SK-N-SH (cell line): Measurements from ENCODE around the gene LCOR. TPM values are rescaled to one million over a fixed set of nuclear protein-coding genes. Genes with fewer than 3 reads are reported as not detected.

Experiments used
- CTCF ChIA-PET: fragments of 300-600, 350-600 bp; formaldehyde crosslinking; extraction: SDS; loops from one replicate; lab custom pipeline; 2021; lab: Yijun Ruan, JAX
- POLR2A ChIA-PET: fragments of 350-600 bp; sonication (Branson Sonifier 250); formaldehyde crosslinking; extraction: SDS; loops from one replicate; lab custom pipeline; 2020; ENCODE audit warnings: antibody characterized with exemption, inconsistent platforms; lab: Yijun Ruan, JAX
- DNase-seq: peaks from one replicate; pipeline ENCODE4 v3.0.0; 2012
- H2AFZ ChIP-seq: fragments of 200-600 bp; sonication (generic); 2 replicates; pipeline ENCODE4 v1.8.1; 2016; ENCODE audit warnings: antibody characterized with exemption, mild to moderate bottlenecking, low read depth
- H3F3A ChIP-seq: fragments of 200-600 bp; sonication (generic); replicated peaks from 2 replicates; pipeline ENCODE3; 2016; ENCODE audit warnings: antibody characterized with exemption, mild to moderate bottlenecking; ENCODE audit not compliant: insufficient read depth
- H3K27ac ChIP-seq, 2 experiments: fragments of 200-500 bp in 1 of 2; fragments of 200-600 bp in 1 of 2; sonication (Bioruptor generic) in 1 of 2; sonication (generic), shearing (Covaris generic) in 1 of 2; 2 replicates each; pipeline versions ENCODE4 v1.5.1 to v1.6.1; 2014 to 2016; ENCODE audit warnings: low read depth in 2 of 2, inconsistent platforms in 1 of 2, low read length in 1 of 2, mild to moderate bottlenecking in 1 of 2, mixed read lengths in 1 of 2
- H3K27me3 ChIP-seq: fragments of 200-600 bp; sonication (generic), shearing (Covaris generic); 2 replicates; pipeline ENCODE4 v1.6.1; 2016; ENCODE audit warnings: mixed run types; ENCODE audit not compliant: insufficient read depth
- H3K36me3 ChIP-seq, 2 experiments: fragments of 200-500 bp in 1 of 2; fragments of 200-600 bp in 1 of 2; sonication (Bioruptor generic) in 1 of 2; sonication (generic) in 1 of 2; replicated peaks in 1 of 2; 2 replicates each; pipeline versions ENCODE3 to v1.5.1; 2014 to 2016; ENCODE audit warnings: low read length in 1 of 2, mild to moderate bottlenecking in 1 of 2; ENCODE audit not compliant: insufficient read depth in 2 of 2, control insufficient read depth in 1 of 2
- H3K4me1 ChIP-seq, 2 experiments: fragments of 200-500 bp in 1 of 2; fragments of 200-600 bp in 1 of 2; sonication (Bioruptor generic) in 1 of 2; sonication (generic), shearing (Covaris generic) in 1 of 2; 2 replicates each; pipeline versions ENCODE4 v1.5.1 to v1.6.1; 2014 to 2016; ENCODE audit warnings: low read depth in 1 of 2, low read length in 1 of 2, mixed run types in 1 of 2; ENCODE audit not compliant: insufficient read depth in 2 of 2, control insufficient read depth in 1 of 2
- H3K4me2 ChIP-seq: fragments of 200-600 bp; sonication (generic), shearing (Covaris generic); 2 replicates; pipeline ENCODE4 v1.6.1; 2017; ENCODE audit warnings: mixed run types
- H3K4me3 ChIP-seq, 2 experiments: fragments of 200-500 bp in 1 of 2; fragments of 200-600 bp in 1 of 2; sonication (Bioruptor generic) in 1 of 2; sonication (generic), shearing (Covaris generic) in 1 of 2; 2 replicates each; pipeline versions ENCODE4 v1.5.1 to v1.8.1; 2014 to 2016; ENCODE audit warnings: low read depth in 2 of 2, inconsistent platforms in 1 of 2, low read length in 1 of 2, mild to moderate bottlenecking in 1 of 2, mixed read lengths in 1 of 2, moderate library complexity in 1 of 2
- H3K79me2 ChIP-seq: fragments of 200-600 bp; sonication (generic); 2 replicates; pipeline ENCODE4 v1.8.1; 2017; ENCODE audit warnings: mild to moderate bottlenecking; ENCODE audit not compliant: insufficient read depth
- H3K9ac ChIP-seq: fragments of 200-600 bp; sonication (generic); 2 replicates; pipeline ENCODE4 v1.6.1; 2017; ENCODE audit warnings: mixed run types
- H3K9me2 ChIP-seq: fragments of 200-600 bp; sonication (generic); 2 replicates; pipeline ENCODE4 v1.6.1; 2017; ENCODE audit warnings: mixed run types
- H3K9me3 ChIP-seq: fragments of 200-600 bp; sonication (generic); 2 replicates; pipeline ENCODE4 v1.6.1; 2017; ENCODE audit warnings: mixed run types, mild to moderate bottlenecking, moderate library complexity
- H4K20me1 ChIP-seq: fragments of 200-600 bp; sonication (generic); 2 replicates; pipeline ENCODE4 v1.6.1; 2017; ENCODE audit warnings: mild to moderate bottlenecking, mixed run types; ENCODE audit not compliant: insufficient read depth
- CTCF ChIP-seq: fragments of 200-600 bp; sonication (generic); IDR thresholded peaks from 2 replicates; pipeline ENCODE4 v1.6.1; 2017; ENCODE audit warnings: antibody characterized with exemption, mild to moderate bottlenecking, moderate library complexity
- ELF1 ChIP-seq: IDR thresholded peaks from 2 replicates; pipeline ENCODE4 v1.4.0; 2012
- EP300 ChIP-seq, 2 experiments: IDR thresholded peaks; 2 replicates each; pipeline versions ENCODE4 v1.4.0 to v1.6.1; 2012; ENCODE audit warnings: borderline replicate concordance in 1 of 2, low read depth in 1 of 2, low read length in 1 of 2
- FOSL2 ChIP-seq: IDR thresholded peaks from 2 replicates; pipeline ENCODE4 v1.4.0; 2012; ENCODE audit warnings: low read depth, mild to moderate bottlenecking, moderate library complexity, borderline replicate concordance
- FOXM1 ChIP-seq: IDR thresholded peaks from 2 replicates; pipeline ENCODE4 v1.4.0; 2012; ENCODE audit warnings: low read depth, mild to moderate bottlenecking
- JUND ChIP-seq: IDR thresholded peaks from 2 replicates; pipeline ENCODE4 v1.4.0; 2012
- MAX ChIP-seq: IDR thresholded peaks from 2 replicates; pipeline ENCODE4 v1.4.0; 2012; ENCODE audit warnings: low read depth
- MEF2A ChIP-seq: IDR thresholded peaks from 2 replicates; pipeline ENCODE4 v1.4.0; 2012; ENCODE audit warnings: low read depth, borderline replicate concordance
- NFIC ChIP-seq: IDR thresholded peaks from 2 replicates; pipeline ENCODE4 v1.4.0; 2012; ENCODE audit warnings: borderline replicate concordance
- PBX3 ChIP-seq: IDR thresholded peaks from 2 replicates; pipeline ENCODE4; 2012
- POLR2AphosphoS5 ChIP-seq: IDR thresholded peaks from 2 replicates; pipeline ENCODE4 v1.6.1; 2012; ENCODE audit warnings: low read depth, low read length
- RAD21 ChIP-seq: IDR thresholded peaks from 2 replicates; pipeline ENCODE4 v1.6.1; 2012; ENCODE audit warnings: mild to moderate bottlenecking, low read length
- SIN3A ChIP-seq: IDR thresholded peaks from 2 replicates; pipeline ENCODE4 v1.6.1; 2012; ENCODE audit warnings: low read depth, mild to moderate bottlenecking, low read length, moderate library complexity, borderline replicate concordance
- SMC3 ChIP-seq: IDR thresholded peaks from 2 replicates; pipeline ENCODE4 v1.6.1; 2012; ENCODE audit warnings: low read depth, low read length, improper control_type of control experiment
- TAF1 ChIP-seq: IDR thresholded peaks from 2 replicates; pipeline ENCODE4 v1.6.1; 2012; ENCODE audit warnings: low read depth, mild to moderate bottlenecking, low read length, moderate library complexity, borderline replicate concordance
- TCF12 ChIP-seq: IDR thresholded peaks from 2 replicates; pipeline ENCODE4 v1.4.0; 2012
- TEAD4 ChIP-seq: IDR thresholded peaks from 2 replicates; pipeline ENCODE4 v1.4.0; 2012; ENCODE audit warnings: mild to moderate bottlenecking, borderline replicate concordance; ENCODE audit not compliant: insufficient read depth
- USF1 ChIP-seq: IDR thresholded peaks from 2 replicates; pipeline ENCODE4 v1.4.0; 2012; ENCODE audit warnings: low read depth, borderline replicate concordance
- WGBS: methylation state at CpG from one replicate; pipeline ENCODE4 v1.1.6; 2017; ENCODE audit warnings: low lambda C conversion rate; 5-methylcytosine and 5-hydroxymethylcytosine counted together
- polyA plus RNA-seq, 3 experiments: library from polyadenylated mRNA; depleted of rRNA; stranded (reverse); fragments of >200 nt; gene quantifications; 2 replicates each; pipeline ENCODE4 v1.2.3, GENCODE V29; 2012

Gene LCOR
- polyA plus RNA-seq, 1 of the 3 experiments (the other 2 are of a cell fraction): 1.9 TPM

- 0 out of 4 replicates have a peak overlapping the region, but pooled peaks of 1 of the 2 experiments have one; percentile 20 for H3K27ac ChIP-seq
- no peak overlapping the region for H3K9ac ChIP-seq
- TF ChIP-seq USF1 (no peak), EP300 (IDR thresholded peaks at IDR 0.05; ENCODE audit: borderline replicate concordance in 1 of 2, low read depth in 1 of 2, low read length in 1 of 2) (no peak), MEF2A (no peak), CTCF (no peak), ELF1 (no peak), SMC3 (no peak), NFIC (no peak), PBX3 (no peak), JUND (no peak), MAX (no peak), RAD21 (no peak), SIN3A (no peak), TAF1 (no peak), TEAD4 (no peak), POLR2AphosphoS5 (no peak), FOSL2 (no peak), FOXM1 (no peak), TCF12 (no peak)
- TF ChIP-seq, all 33 proteins: peak for 0
- no peaks in the 10 kb centered on the region for H3K9me3 ChIP-seq
- POLR2A ChIA-PET: no interaction called here
- H3K9me2 ChIP-seq: no peaks in the 10 kb centered on the region
- H3K27me3 ChIP-seq: no peaks in the 10 kb centered on the region
- peaks cover 21% of the 10 kb centered on the region for H3F3A ChIP-seq
- no peaks in the 10 kb centered on the region for H3K79me2 ChIP-seq
- H3K4me3 ChIP-seq: no peak overlapping the region
- H4K20me1 ChIP-seq: no peaks in the 10 kb centered on the region
- 81% methylated on average over 3 of the region's 3 CpGs for WGBS
- H3K4me1 ChIP-seq: peaks cover 2 to 26% of the 10 kb centered on the region in 2 experiments
- DNase-seq: no peak
- H3K36me3 ChIP-seq: no peaks in the 10 kb centered on the region
- H2AFZ ChIP-seq: no peak overlapping the region
- CTCF ChIA-PET: no interaction called here
- H3K4me2 ChIP-seq: no peak overlapping the region
Observed at GRCh38 chr10:96987842-96988175, 155.7 kb downstream of the LCOR start.
